C1 segment of cervical spinal cord (tissue), 14 donors: ENCODE measurements around the gene SOS2.

ENCODE experiments used
- DNase-seq, 14 donors: peaks; one replicate each; lab custom pipeline; 2025; lab: John Stamatoyannopoulos, UW

Gene SOS2

GRCh38 chr14:50231475-50232275, at the start of gene SOS2:
Gene SOS2, minus strand, starts transcription at chr14:50231578. Its CDS starts 295 bp downstream, at chr14:50231283.
- DNase-seq: peak; percentile 53 to 96 (median 84)

GRCh38 chr14:50272498-50272897, 41.1 kb upstream of the SOS2 start:
- DNase-seq: no peak

- DNase-seq: no peak
Observed at GRCh38 chr14:50270932-50271331, 39.6 kb upstream of the SOS2 start.

- DNase-seq: no peak
Observed at GRCh38 chr14:50265029-50265428, 33.7 kb upstream of the SOS2 start.

GRCh38 chr14:50263321-50263720, 31.9 kb upstream of the SOS2 start:
- DNase-seq: no peak

GRCh38 chr14:50262865-50263264, 31.5 kb upstream of the SOS2 start:
- no peak for DNase-seq

- DNase-seq: no peak
Observed at GRCh38 chr14:50260511-50260910, 29.1 kb upstream of the SOS2 start.

GRCh38 chr14:50260072-50260471, 28.7 kb upstream of the SOS2 start:
- DNase-seq: no peak

- no peak for DNase-seq
Observed at GRCh38 chr14:50257732-50258131, 26.4 kb upstream of the SOS2 start.

- DNase-seq: no peak
Observed at GRCh38 chr14:50254248-50254647, 22.9 kb upstream of the SOS2 start.

- DNase-seq: no peak
Observed at GRCh38 chr14:50249136-50249775, 17.9 kb upstream of the SOS2 start.

GRCh38 chr14:50247245-50247644, 15.9 kb upstream of the SOS2 start:
- no peak for DNase-seq

GRCh38 chr14:50242566-50243310, 11.4 kb upstream of the SOS2 start:
- DNase-seq: no peak

GRCh38 chr14:50242096-50242495, 10.7 kb upstream of the SOS2 start:
- no peak for DNase-seq

GRCh38 chr14:50237427-50237826, 6.0 kb upstream of the SOS2 start:
- no peak for DNase-seq

- no peak for DNase-seq
Observed at GRCh38 chr14:50233951-50234250, 2.5 kb upstream of the SOS2 start.

GRCh38 chr14:50233166-50233950, 2.0 kb upstream of the SOS2 start:
- peak in 1 of 14 donors; percentile 7 for DNase-seq

- DNase-seq: peak in 2 of 14 donors; percentile 35 to 49
Observed at GRCh38 chr14:50232276-50232642, 881 bp upstream of the SOS2 start.

- DNase-seq: peak; percentile 6 to 80 (median 54)
Observed at GRCh38 chr14:50230701-50231474, 490 bp downstream of the SOS2 start.

GRCh38 chr14:50230401-50230700, 1.0 kb downstream of the SOS2 start:
- DNase-seq: peak in 1 of 14 donors; percentile 61

GRCh38 chr14:50229681-50230080, 1.7 kb downstream of the SOS2 start:
- no peak for DNase-seq
